Measurements from ENCODE around the gene NR2E3.

NR2E3 gene

DNA sequence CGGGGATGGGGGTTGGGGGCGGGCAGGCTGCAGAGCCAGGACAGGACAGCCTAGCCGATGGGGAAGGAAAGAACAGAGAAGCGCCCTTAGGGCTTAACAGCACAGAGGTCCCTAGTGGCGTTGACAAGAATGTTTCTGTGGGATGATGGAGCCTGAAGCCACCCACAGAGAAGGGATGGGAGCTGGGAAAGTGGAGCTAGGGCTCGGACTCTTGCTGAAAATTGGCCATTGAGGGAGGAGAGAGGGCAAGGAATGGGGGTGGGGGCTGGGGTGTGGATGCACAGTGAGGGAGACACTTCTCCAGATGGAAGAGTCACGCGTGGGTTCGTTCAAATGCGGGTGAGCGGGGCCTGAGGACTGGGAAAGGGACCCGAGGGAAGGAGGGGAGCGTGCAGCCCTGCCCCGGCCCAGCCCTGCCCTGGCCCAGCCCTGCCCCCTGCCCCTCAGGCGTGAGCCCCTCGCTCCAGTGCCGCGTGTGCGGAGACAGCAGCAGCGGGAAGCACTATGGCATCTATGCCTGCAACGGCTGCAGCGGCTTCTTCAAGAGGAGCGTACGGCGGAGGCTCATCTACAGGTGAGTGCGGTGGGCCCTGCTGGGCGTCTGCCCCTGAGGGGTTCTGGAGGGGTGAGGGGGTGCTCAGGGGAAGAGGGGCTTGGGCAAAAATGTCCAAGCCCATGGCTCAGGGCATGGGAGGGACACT, 832 bp downstream of the NR2E3 start:
- H3K27ac ChIP-seq: no peak overlapping the region
- no peak for TF ChIP-seq ZFX (IDR thresholded peaks at IDR 0.05; ENCODE audit: borderline replicate concordance)
- TF ChIP-seq, protein P1, sequence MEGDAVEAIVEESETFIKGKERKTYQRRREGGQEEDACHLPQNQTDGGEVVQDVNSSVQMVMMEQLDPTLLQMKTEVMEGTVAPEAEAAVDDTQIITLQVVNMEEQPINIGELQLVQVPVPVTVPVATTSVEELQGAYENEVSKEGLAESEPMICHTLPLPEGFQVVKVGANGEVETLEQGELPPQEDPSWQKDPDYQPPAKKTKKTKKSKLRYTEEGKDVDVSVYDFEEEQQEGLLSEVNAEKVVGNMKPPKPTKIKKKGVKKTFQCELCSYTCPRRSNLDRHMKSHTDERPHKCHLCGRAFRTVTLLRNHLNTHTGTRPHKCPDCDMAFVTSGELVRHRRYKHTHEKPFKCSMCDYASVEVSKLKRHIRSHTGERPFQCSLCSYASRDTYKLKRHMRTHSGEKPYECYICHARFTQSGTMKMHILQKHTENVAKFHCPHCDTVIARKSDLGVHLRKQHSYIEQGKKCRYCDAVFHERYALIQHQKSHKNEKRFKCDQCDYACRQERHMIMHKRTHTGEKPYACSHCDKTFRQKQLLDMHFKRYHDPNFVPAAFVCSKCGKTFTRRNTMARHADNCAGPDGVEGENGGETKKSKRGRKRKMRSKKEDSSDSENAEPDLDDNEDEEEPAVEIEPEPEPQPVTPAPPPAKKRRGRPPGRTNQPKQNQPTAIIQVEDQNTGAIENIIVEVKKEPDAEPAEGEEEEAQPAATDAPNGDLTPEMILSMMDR (IDR thresholded peaks at IDR 0.05): no peak

DNA sequence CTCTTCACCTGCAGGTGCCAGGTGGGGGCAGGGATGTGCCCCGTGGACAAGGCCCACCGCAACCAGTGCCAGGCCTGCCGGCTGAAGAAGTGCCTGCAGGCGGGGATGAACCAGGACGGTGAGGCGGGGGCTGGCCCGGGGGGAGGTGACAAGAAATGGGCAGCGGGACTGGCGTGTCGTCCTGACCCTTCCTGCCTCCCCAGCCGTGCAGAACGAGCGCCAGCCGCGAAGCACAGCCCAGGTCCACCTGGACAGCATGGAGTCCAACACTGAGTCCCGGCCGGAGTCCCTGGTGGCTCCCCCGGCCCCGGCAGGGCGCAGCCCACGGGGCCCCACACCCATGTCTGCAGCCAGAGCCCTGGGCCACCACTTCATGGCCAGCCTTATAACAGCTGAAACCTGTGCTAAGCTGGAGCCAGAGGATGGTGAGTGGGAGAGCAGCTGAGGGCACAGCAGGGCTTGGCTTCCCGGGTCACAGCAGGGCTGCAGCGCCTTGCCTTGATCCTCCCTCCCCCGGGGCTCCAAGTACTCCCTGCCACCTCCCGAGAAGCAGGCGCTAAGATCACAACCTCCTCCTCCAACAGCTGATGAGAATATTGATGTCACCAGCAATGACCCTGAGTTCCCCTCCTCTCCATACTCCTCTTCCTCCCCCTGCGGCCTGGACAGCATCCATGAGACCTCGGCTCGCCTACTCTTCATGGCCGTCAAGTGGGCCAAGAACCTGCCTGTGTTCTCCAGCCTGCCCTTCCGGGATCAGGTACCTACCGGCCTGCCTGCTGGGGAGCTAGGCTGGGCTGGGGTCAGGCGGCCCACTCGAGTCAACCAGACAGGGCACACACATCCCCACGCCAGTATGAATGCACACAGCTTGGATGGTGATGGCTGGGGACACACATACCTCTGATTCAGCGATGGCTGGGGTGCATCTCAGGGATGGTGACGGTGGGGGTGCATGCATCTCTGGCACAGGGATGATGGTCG, 1.7 kb downstream of the NR2E3 start:
- H3K27ac ChIP-seq: no peak overlapping the region

DNA sequence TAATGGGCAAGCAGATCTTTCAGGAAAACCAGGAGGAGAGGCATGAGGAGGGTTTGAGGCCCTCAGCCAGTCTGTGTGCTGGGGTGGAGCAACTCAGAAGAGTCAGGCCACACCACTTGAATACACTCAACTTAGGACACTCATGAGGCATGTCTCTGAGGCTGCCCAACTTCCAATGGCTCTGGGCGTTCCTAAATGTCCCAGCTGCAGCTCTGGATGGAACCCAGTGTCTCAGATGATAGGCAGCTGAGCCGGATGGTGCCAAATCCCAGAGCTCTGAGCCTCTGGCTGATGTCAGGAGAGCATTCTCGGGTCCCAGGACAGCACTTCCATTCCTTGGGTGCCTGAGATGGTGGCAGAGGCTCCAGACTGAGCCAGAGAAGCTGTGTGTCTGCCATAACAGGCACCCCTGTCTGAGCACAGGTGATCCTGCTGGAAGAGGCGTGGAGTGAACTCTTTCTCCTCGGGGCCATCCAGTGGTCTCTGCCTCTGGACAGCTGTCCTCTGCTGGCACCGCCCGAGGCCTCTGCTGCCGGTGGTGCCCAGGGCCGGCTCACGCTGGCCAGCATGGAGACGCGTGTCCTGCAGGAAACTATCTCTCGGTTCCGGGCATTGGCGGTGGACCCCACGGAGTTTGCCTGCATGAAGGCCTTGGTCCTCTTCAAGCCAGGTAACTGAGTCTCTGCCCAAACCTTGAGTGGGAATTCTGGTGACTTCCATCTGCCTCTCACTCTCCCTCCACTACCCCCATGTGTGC, 2.8 kb downstream of the NR2E3 start:
- H3K27ac ChIP-seq: no peak overlapping the region
- no peak for TF ChIP-seq ZFX (IDR thresholded peaks at IDR 0.05; ENCODE audit: borderline replicate concordance)
- TF ChIP-seq, protein P1 (IDR thresholded peaks at IDR 0.05): no peak

More for the DNA sequence above, 1.7 kb downstream of the NR2E3 start:
- TF ChIP-seq ZFX (IDR thresholded peaks at IDR 0.05; ENCODE audit: borderline replicate concordance): no peak
- TF ChIP-seq, protein P1 (IDR thresholded peaks at IDR 0.05): no peak

DNA sequence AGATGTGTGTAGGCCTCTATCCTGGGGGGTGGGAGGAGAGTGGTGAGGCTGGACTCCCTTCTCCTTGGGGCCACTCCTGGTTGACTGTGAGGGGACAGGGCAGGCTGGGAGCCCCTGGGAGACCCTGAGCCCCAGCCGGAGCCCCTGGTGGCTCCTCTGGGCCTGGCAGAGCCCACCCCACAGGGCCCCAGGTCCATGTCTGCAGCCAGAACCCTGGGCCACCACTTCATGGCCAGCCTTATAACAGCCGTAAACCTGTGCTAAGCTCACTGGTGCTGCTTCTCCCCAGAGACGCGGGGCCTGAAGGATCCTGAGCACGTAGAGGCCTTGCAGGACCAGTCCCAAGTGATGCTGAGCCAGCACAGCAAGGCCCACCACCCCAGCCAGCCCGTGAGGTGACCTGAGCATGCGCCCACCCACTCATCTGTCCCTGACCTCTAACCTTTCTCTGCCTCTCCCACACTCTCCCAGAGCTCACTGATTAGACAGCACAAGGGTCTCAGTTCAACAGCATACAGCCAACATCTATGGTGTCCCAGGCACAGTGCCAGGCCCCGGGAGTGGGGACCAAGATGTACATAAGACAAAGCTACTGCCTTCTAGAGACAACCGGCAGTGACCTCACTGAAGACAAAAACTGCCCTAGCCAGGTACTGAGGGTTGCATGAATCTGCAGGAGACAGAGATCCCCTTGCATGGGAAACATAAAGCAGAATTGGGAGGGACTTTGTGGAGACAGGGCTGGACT, 3.5 kb downstream of the NR2E3 start:
- H3K27ac ChIP-seq: no peak overlapping the region
- TF ChIP-seq, protein P1 (IDR thresholded peaks at IDR 0.05): no peak
- TF ChIP-seq ZFX (IDR thresholded peaks at IDR 0.05; ENCODE audit: borderline replicate concordance): no peak

DNA sequence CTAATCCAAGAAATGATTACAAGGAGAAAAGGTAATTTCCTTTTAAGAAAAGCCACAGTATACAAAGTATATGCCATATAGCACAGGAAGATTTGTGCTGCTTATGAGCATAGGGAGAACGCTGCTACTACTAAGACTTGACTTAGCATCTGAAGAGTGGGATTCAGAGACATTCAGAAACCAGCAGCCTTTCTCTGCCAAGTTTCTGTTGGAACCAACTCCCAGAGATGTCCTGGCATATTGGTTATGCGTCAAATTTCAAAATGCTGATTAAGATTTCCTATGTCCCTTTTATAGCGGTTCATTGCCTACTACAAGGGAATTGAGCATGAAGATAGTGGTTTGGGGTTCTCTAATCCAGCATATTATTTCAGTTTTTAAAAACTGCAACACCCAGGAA, 4.9 kb downstream of the NR2E3 start:
- H3K27ac ChIP-seq: no peak overlapping the region
- no peak for TF ChIP-seq ZFX (IDR thresholded peaks at IDR 0.05; ENCODE audit: borderline replicate concordance)
- TF ChIP-seq, protein P1 (IDR thresholded peaks at IDR 0.05): no peak

DNA sequence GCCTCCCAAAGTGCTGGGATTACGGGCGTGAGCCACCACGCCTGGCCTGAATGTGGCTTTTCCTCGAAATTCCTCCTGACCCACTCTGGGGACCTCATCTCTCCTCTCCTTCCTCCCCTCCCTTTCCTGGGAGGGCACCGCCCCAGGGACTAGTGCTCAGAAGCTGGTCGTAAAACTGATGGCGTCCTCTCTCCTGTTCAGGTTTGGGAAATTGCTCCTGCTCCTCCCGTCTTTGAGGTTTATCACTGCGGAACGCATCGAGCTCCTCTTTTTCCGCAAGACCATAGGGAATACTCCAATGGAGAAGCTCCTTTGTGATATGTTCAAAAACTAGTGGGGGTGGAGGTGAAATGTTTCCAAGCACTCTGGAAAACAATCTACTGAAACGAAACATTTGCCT, 7.0 kb downstream of the NR2E3 start:
- H3K27ac ChIP-seq: no peak overlapping the region
- no peak for TF ChIP-seq ZFX (IDR thresholded peaks at IDR 0.05; ENCODE audit: borderline replicate concordance)
- TF ChIP-seq, protein P1 (IDR thresholded peaks at IDR 0.05): no peak
